PC-9 (cell line): ENCODE measurements around the gene SSC4D.
"Not testable (repeated sequence)": the region's sequence is repeated elsewhere in the genome, so short reads cannot be mapped to it uniquely, and the experiment has no call there.

Source experiments
- EZH2 ChIP-seq: fragments of 200-600 bp; sonication (generic); IDR thresholded peaks from 2 replicates; pipeline ENCODE4 v1.8.0; 2017; ENCODE audit warnings: antibody characterized with exemption, low read depth
- TF ChIP-seq, protein P1 (sequence below): fragments of 200-600 bp; sonication (generic); conservative IDR thresholded peaks from 2 replicates; pipeline ENCODE4 v1.6.1; 2017; ENCODE audit warnings: mixed run types, antibody characterized with exemption, mild to moderate bottlenecking, moderate library complexity

DNA sequence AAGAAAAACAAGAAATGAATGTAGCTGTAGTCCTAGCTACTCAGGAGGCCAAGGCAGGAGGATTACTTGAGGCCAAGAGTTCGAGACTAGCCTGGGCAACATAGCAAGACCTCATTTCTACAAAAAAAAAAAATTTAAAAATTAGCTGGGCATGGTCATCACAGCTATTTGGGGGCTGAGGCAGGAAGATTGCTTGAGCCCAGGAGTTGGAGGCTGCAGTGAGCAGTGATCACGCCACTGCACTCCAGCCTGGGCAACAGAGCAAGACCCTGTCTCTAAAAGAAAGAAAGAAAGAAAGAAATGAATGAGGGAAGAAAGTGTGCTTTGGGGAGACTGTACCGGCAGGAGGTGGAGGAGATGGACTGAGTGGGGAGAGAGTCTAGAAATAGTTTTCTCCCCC is 45.7 kb downstream of the SSC4D start:
- TF ChIP-seq, protein P1, sequence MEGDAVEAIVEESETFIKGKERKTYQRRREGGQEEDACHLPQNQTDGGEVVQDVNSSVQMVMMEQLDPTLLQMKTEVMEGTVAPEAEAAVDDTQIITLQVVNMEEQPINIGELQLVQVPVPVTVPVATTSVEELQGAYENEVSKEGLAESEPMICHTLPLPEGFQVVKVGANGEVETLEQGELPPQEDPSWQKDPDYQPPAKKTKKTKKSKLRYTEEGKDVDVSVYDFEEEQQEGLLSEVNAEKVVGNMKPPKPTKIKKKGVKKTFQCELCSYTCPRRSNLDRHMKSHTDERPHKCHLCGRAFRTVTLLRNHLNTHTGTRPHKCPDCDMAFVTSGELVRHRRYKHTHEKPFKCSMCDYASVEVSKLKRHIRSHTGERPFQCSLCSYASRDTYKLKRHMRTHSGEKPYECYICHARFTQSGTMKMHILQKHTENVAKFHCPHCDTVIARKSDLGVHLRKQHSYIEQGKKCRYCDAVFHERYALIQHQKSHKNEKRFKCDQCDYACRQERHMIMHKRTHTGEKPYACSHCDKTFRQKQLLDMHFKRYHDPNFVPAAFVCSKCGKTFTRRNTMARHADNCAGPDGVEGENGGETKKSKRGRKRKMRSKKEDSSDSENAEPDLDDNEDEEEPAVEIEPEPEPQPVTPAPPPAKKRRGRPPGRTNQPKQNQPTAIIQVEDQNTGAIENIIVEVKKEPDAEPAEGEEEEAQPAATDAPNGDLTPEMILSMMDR = not testable (repeated sequence)
- TF ChIP-seq EZH2 = not testable (repeated sequence)
